ENCODE results near the gene CSDE1.

GRCh38 chr1:114695430-114696058 lies 62.2 kb downstream of the CSDE1 start, which contains the start of gene AMPD1:
- TF ChIP-seq CTCF (IDR thresholded peaks at IDR 0.05; ENCODE audit: poor library complexity): no peak
- no peak for TF ChIP-seq EZH2 (IDR thresholded peaks at IDR 0.05; ENCODE audit: borderline replicate concordance)
- no peak for TF ChIP-seq EZH2phosphoT487 (IDR thresholded peaks at IDR 0.05; ENCODE audit: low read depth, severe bottlenecking, unreplicated experiment)

Measured in hepatocyte (in vitro differentiated cells).